PFSK-1 (cell line): ENCODE results near the gene PITPNM1.

Experiments
- FOXP2 ChIP-seq: optimal IDR thresholded peaks from 2 replicates; pipeline ENCODE3; 2011; ENCODE audit warnings: borderline replicate concordance, control low read depth, inconsistent platforms; ENCODE audit not compliant: insufficient read depth; ENCODE audit errors: extremely low read length, extremely low read depth
- POLR2AphosphoS5 ChIP-seq: IDR thresholded peaks from 2 replicates; pipeline ENCODE4 v1.6.1; 2012; ENCODE audit warnings: low read depth, mild to moderate bottlenecking, control low read depth, low read length, moderate library complexity
- SIN3A ChIP-seq: IDR thresholded peaks from 2 replicates; pipeline ENCODE4 v1.6.1; 2012; ENCODE audit warnings: mild to moderate bottlenecking, low read length, moderate library complexity, borderline replicate concordance; ENCODE audit not compliant: insufficient read depth
- TAF1 ChIP-seq: IDR thresholded peaks from 2 replicates; pipeline ENCODE4 v1.6.1; 2012; ENCODE audit warnings: low read length, control low read depth, borderline replicate concordance; ENCODE audit not compliant: insufficient read depth
- TF ChIP-seq, protein P1 (sequence below), 2 experiments: IDR thresholded peaks; 2 replicates each; pipeline versions ENCODE4 v1.6.1 to v1.8.0; 2011 to 2012; ENCODE audit warnings: low read depth in 2 of 2, low read length in 2 of 2, control low read depth in 1 of 2, inconsistent platforms in 1 of 2, mild to moderate bottlenecking in 1 of 2, moderate library complexity in 1 of 2; ENCODE audit not compliant: insufficient read depth in 1 of 2

Gene PITPNM1

DNA sequence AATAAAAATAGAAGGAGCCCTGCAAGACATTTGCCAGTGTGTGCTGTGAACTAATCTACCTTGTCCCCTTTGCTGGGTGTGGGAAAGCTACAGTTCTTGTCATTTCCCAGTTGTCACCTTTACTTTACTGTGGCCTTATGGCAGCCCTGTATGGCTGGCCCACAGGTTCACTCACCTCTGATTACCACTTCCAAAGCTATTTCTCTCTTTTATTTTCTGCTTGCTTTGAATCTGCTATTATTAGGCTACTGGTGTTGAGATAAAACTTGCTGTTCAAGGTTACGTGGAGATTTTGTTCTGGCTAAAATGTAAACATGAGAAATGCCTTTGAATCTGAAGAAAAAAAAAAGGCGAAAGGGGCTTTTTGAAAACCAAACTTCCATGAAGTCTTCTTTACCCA, 27.7 kb upstream of the PITPNM1 start:
- TF ChIP-seq FOXP2 (no peak), POLR2AphosphoS5 (no peak), SIN3A (no peak), TAF1 (no peak)
- TF ChIP-seq, protein P1, sequence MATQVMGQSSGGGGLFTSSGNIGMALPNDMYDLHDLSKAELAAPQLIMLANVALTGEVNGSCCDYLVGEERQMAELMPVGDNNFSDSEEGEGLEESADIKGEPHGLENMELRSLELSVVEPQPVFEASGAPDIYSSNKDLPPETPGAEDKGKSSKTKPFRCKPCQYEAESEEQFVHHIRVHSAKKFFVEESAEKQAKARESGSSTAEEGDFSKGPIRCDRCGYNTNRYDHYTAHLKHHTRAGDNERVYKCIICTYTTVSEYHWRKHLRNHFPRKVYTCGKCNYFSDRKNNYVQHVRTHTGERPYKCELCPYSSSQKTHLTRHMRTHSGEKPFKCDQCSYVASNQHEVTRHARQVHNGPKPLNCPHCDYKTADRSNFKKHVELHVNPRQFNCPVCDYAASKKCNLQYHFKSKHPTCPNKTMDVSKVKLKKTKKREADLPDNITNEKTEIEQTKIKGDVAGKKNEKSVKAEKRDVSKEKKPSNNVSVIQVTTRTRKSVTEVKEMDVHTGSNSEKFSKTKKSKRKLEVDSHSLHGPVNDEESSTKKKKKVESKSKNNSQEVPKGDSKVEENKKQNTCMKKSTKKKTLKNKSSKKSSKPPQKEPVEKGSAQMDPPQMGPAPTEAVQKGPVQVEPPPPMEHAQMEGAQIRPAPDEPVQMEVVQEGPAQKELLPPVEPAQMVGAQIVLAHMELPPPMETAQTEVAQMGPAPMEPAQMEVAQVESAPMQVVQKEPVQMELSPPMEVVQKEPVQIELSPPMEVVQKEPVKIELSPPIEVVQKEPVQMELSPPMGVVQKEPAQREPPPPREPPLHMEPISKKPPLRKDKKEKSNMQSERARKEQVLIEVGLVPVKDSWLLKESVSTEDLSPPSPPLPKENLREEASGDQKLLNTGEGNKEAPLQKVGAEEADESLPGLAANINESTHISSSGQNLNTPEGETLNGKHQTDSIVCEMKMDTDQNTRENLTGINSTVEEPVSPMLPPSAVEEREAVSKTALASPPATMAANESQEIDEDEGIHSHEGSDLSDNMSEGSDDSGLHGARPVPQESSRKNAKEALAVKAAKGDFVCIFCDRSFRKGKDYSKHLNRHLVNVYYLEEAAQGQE (IDR thresholded peaks at IDR 0.05; ENCODE audit: insufficient read depth in 1 of 2, low read depth in 2 of 2, low read length in 2 of 2) = no peak

DNA sequence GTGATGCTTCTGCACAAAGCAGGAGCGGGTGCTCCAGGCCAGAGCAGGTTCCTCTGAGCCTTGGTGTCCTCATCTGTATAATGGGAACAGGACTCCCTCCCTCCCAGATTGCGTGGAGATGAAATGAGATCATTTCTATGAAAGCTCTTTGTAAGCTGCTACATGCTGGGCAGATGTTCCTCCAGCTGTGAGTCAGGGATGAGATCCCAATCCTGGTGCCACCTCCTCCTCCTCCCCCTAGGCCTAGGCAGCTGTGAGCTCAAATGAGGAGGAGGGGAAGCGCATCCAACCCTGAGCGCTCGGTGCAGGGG, 25.1 kb upstream of the PITPNM1 start:
- TF ChIP-seq, protein P1 (IDR thresholded peaks at IDR 0.05; ENCODE audit: insufficient read depth in 1 of 2, low read depth in 2 of 2, low read length in 2 of 2) = no peak
- TF ChIP-seq TAF1 = no peak
- no peak for TF ChIP-seq POLR2AphosphoS5
- no peak for TF ChIP-seq FOXP2
- no peak for TF ChIP-seq SIN3A

DNA sequence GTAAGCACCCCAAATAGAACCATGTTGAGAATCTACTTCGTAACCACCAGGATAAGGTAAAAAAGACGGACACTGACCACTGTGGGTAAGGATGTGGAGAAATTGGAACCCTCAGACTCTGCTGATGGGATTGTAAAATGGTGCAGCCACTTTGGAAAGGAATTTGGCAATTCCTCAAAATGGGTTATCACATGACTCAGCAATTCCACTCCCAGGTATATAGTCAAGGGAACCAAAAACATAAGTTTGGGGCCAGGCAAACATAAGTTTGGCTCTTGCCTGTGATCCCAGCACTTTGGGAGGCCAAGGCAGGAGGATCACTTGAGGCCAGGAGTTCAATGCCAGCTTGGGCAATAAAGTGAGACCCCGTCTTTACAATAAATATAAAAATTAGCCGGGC, 23.2 kb upstream of the PITPNM1 start:
- TF ChIP-seq, protein P1 (IDR thresholded peaks at IDR 0.05; ENCODE audit: insufficient read depth in 1 of 2, low read depth in 2 of 2, low read length in 2 of 2) = no peak
- no peak for TF ChIP-seq POLR2AphosphoS5
- TF ChIP-seq SIN3A = no peak
- no peak for TF ChIP-seq FOXP2
- no peak for TF ChIP-seq TAF1

DNA sequence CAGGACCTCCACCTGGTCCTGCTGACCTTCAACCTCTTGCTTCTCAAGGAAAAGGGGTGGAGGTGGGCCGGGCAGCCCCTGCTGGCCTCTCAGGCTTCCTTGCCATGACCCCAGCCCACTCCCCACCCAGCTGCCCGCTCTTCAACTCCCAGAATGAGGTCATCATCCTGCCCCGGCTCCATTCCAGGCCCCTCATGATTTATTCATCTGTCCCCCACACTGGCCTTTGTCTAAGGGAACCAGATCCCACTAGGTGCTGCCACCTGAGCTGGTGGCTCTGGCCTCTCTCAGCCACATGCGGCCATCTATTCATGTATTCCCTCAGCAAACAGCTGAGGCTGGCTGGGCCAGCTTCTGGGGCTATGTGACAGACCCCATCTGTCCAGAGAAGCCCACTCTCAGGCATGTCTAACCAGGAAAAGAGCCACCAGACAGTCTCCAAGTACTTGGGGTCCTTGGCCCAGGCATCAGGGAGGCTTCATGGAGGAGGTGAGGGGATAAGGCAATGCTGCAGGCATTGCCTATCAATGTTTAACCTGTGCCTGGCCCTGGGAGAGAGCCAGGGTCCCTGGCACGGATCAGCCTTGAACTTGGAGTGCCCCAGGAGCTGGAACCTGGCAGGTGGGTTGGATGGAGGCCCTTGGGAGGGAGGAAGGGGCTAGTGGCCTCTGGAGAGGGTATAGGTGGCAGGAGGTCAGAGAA, 20.3 kb upstream of the PITPNM1 start:
- TF ChIP-seq, protein P1 (IDR thresholded peaks at IDR 0.05; ENCODE audit: insufficient read depth in 1 of 2, low read depth in 2 of 2, low read length in 2 of 2) = no peak
- TF ChIP-seq TAF1 (no peak), POLR2AphosphoS5 (no peak), SIN3A (no peak), FOXP2 (no peak)

DNA sequence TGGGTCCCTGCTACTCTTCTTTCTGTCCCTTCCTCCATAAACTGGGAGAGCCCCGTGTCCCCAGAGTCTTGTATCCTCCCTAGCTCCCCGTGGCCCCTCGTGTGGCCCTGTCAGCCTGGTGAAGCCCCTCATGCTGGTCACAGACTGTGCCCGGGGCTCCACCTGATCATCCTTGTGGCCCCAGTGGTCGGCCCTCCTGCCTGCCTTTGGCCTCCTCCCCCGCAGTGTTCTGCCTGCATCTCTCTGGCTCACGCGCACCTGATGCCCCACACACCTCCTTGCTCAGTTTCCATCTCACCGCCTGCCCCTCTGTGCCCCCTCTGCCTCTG, 19.3 kb upstream of the PITPNM1 start:
- TF ChIP-seq POLR2AphosphoS5 (no peak), TAF1 (no peak), SIN3A (no peak), FOXP2 (no peak)
- TF ChIP-seq, protein P1 (IDR thresholded peaks at IDR 0.05; ENCODE audit: insufficient read depth in 1 of 2, low read depth in 2 of 2, low read length in 2 of 2) = no peak
